Ramos (cell line): ENCODE data around the gene TCEA3.
"Not testable (repeated sequence)": the region's sequence is repeated elsewhere in the genome, so short reads cannot be mapped to it uniquely, and the experiment has no call there.

Experiments
- in situ Hi-C: fragments of 300-500 bp; cut with MboI; formaldehyde crosslinking; loops from one replicate; pipeline ENCODE4 v1.14.3; 2022; ENCODE audit warnings: low sequenced_read_pairs; ENCODE audit not compliant: unreplicated experiment

Gene TCEA3

DNA sequence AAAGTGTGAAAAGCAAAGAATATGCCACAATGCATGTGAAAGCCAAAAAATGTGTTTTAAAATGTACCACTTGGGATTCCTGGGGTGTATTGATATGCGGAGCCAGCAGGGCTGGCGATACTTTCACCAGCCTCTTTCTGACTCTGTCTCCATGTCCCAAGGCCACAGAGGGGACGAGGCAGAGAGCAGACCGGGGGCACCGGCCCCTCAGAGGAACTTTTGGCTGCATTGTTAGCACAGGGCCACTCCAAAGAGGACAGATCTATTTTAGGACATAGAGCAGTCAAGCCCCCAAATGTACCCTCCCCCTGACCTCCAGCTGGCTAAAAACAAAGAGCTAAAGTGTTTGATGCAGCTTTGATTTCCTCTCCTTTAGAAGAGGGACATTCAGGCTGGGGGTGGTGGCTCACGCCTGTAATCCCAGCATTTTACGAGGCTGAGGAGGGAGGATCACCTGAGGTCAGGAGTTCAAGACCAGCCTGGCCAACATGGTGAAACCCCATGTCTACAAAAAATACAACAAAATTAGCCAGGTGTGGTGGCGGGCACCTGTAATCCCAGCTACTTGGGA, 29.3 kb downstream of the TCEA3 start:
- in situ Hi-C loops, result no loop called here

GRCh38 chr1:23394684-23395083, 29.9 kb downstream of the TCEA3 start:
- in situ Hi-C loops, result no loop called here

GRCh38 chr1:23394181-23394580, 30.4 kb downstream of the TCEA3 start:
- in situ Hi-C loops, result no loop called here

DNA sequence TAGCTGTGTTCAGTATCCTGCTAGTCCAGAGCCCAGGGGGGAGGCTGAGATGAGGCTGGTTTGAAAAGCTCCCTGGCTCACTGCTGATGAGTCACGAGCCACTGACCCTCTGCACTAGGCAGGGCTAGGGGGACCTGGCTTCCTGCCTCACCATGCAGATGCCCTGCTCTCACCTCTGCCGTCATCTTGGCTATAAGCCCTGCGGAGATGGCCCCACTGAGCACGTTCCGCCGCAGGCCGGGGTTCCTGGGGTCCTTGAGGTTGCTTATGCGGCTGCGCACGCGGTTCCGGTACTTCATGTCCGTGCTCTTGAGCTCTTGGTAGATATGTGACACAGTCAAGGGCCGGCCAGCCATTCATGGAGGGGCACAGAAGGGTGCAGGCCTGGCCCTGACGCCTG, 30.8 kb downstream of the TCEA3 start:
- in situ Hi-C loops, result no loop called here

GRCh38 chr1:23392125-23392855, 32.3 kb downstream of the TCEA3 start:
- in situ Hi-C loops, result no loop called here

DNA sequence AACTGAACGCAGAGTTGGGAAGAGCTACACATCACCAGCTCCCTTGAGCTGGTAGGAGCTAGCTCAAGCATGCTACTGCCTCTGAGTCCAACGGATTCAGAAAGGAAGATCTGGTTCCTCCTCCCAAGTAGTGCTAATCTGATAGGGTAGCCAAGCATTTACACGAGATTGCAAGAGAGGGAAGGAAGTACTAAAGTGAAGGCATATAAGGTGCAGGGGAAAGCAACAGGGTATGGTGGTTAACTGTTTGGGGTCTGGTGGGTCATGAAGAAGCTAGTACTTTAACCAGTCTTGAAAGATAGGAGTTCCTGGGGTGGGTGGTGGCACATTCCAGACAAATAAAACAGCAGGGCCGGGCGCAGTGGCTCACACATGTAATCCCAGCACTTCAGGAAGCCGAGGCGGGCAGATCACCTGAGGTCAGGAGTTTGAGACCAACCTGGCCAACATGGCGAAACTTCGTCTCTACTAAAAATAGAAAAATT, 34.7 kb downstream of the TCEA3 start:
- in situ Hi-C loops, result no loop called here

DNA sequence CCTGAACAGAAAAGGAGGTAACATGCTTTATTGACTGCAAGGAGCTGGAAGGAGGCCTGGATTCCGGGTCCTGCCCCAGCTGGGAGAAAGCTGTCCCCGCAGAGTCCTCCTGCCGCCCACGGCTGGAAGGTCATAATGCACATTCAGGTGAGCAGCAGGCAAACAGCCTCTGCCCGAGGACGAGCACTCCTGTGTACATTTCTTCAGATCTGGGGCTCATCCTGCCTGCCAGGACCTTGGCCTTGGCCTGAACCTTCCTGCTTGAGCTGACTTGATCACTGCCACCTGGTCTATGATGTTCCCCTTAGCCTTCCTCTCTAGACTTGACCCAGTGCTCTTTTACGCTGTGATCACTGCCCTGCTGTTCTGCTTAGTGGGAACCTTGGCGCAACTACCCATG, 37.1 kb downstream of the TCEA3 start:
- in situ Hi-C loops, result no loop called here

- in situ Hi-C loops, result no loop called here
Measured at GRCh38 chr1:23385119-23385621, 39.4 kb downstream of the TCEA3 start.

GRCh38 chr1:23384312-23385058, 40.1 kb downstream of the TCEA3 start:
- in situ Hi-C loops, result no loop called here

DNA sequence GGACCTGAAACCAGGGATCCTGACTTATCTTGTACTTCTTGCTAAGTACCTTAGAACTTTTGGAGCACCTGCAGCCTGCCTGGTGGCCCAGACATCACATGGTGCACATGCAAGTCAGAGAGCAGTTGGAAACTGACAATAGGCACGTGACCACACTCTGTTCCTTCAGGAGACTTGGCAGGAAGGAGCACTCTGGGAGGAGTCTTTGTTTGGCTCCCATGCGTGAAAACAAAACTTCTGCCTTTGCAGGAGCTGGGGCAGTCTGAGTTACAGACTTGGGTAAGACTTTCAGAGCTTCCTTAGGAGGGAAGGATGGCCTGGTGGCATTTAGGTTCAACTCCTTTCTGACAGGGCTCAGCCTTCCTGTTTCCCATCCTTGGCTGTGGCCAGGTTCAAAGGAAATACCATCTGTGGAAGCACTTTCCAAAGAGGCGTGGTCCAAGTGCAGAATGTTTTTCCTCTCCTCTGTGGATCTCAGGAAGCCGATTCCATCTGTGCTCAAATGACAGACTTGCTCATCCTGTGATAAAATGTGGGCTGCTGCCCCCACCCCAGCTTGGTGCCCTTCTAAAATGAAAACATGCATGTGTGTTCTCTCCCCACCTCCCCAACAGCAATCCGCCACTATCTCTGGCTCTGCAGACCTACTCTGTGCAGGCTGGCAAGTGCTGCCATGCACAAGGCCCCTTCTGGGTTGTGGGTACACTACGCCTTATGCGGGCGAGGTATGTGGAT, 40.8 kb downstream of the TCEA3 start:
- in situ Hi-C loops, result no loop called here

GRCh38 chr1:23381233-23381885, 43.2 kb downstream of the TCEA3 start:
- in situ Hi-C loops, result no loop called here

DNA sequence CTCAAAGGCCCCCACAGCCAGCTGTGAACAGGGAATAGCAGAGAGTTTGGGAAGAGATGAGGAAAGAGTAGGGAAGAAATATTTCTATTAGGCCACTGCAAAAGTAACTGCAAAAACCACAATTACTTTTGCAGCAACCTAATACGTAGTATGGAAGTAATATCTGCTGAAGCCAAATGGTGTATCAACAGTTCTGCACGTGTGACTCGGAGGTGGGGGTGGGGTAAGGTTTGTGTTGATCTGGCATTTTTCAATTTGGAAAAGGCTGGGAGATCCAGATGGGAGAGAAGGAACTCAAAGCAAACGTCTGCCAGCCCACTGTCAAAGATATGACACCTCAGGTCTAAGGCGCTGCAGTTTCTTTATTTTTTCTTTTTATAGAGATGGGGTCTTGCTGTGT, 43.8 kb downstream of the TCEA3 start:
- in situ Hi-C loops, result no loop called here

DNA sequence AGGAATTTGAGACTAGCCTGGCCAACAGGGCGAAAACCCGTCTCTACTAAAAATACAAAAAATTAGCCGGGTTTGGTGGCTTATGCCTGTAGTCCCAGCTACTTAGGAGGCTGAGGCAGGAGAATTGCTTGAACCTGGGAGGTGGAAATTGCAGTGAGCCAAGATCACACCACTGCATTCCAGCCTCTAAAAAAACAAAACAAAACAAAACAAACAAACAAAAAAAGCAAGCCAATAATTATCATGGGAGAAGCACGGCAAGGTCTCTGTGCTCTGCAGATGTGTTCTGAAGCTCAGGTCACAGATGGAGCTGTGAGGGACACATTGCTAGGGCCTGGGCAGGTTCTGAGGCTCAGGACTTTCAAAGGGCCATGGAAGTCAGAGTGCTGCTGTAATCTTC, 44.3 kb downstream of the TCEA3 start:
- in situ Hi-C loops, result not testable (repeated sequence)

- in situ Hi-C loops, result no loop called here
Measured at GRCh38 chr1:23376890-23377811, 47.4 kb downstream of the TCEA3 start.

DNA sequence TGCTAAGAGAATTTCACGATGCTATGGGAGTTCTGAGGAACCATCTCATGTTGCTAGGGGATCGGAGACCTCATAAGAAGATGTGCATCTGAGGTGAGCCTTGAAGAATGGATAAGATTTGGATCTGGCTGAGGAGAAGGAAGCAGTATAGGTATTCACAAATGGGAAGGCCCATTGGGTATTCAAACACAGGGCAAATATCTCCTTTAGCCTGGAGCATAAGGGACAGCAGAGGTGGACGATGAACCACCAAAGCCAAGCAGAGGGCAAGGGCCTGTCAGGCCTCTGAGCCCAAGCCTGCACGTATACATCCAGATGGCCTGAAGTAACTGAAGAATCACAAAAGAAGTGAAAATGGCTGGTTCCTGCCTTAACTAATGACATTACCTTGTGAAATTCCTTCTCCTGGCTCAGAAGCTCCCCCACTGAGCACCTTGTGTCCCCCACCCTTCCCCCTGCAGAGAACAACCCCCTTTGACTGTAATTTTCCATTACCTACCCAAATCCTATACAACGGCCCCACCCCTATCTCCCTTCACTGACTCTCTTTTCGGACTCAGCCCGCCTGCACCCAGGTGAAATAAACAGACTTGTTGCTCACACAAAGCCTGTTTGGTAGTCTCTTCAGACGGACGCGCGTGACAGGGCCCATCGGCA, 50.3 kb downstream of the TCEA3 start:
- in situ Hi-C loops, result not testable (repeated sequence)

- in situ Hi-C loops, result no loop called here
Measured at GRCh38 chr1:23371987-23372880, 52.3 kb downstream of the TCEA3 start.
